Stomach (tissue), 9 donors: ENCODE measurements around the gene ATCAY. TPM values are rescaled to one million over a fixed set of nuclear protein-coding genes. Genes with fewer than 3 reads are reported as not detected.
"Not testable (repeated sequence)": the region's sequence is repeated elsewhere in the genome, so short reads cannot be mapped to it uniquely, and the experiment has no call there.

Experiments
- DNase-seq, 2 donors: peaks; one replicate each; pipeline versions ENCODE4 v3.0.0 to v3.0.0-alpha.2; 2013 to 2019
- H3K27ac ChIP-seq, 5 donors: fragments of 200-600 bp in 4 of 5; sonication (generic) in 4 of 5; one replicate each; pipeline ENCODE4 v1.5.1; 2013 to 2019; ENCODE audit warnings: mild to moderate bottlenecking in 1 of 5, moderate library complexity in 1 of 5
- H3K27me3 ChIP-seq, 3 donors: fragments of 200-600 bp; sonication (generic); one replicate each; pipeline ENCODE4 v1.5.1; 2017 to 2019; ENCODE audit warnings: mixed run types in 1 of 3
- H3K36me3 ChIP-seq, 4 donors: fragments of 200-600 bp; sonication (generic); 1 replicate in 3 of 4; 2 replicates in 1 of 4; pipeline ENCODE4 v1.5.1; 2016 to 2019
- H3K4me1 ChIP-seq, 4 donors: fragments of 200-600 bp; sonication (generic); one replicate each; pipeline ENCODE4 v1.5.1; 2016 to 2019
- H3K4me3 ChIP-seq, 4 donors: fragments of 200-600 bp; sonication (generic) in 3 of 4; one replicate each; pipeline ENCODE4 v1.5.1; 2016 to 2019; ENCODE audit warnings: mild to moderate bottlenecking in 1 of 4
- H3K9me3 ChIP-seq, 4 donors: fragments of 200-600 bp; sonication (generic); one replicate each; pipeline ENCODE4 v1.5.1; 2016 to 2019
- EP300 ChIP-seq: sonication (generic); formaldehyde crosslinking; IDR thresholded peaks from one replicate; pipeline ENCODE4 v1.6.1; 2017; ENCODE audit warnings: antibody characterized with exemption
- POLR2A ChIP-seq, 4 donors: fragments of 450-650 bp; IDR thresholded peaks; one replicate each; pipeline ENCODE4 v1.6.1; 2016; ENCODE audit warnings: antibody characterized with exemption in 4 of 4, control low read depth in 2 of 4, mild to moderate bottlenecking in 1 of 4, moderate library complexity in 1 of 4
- POLR2AphosphoS5 ChIP-seq, 3 donors: sonication (generic); formaldehyde crosslinking; IDR thresholded peaks; one replicate each; pipeline ENCODE4 v1.6.1; 2016; ENCODE audit warnings: antibody characterized with exemption in 3 of 3
- WGBS, 5 donors: extraction: QIAGEN DNeasy Blood & Tissue Kit in 3 of 5; methylation state at CpG; one replicate each; pipeline versions ENCODE4 v1.1.5 to v1.1.7; 2013 to 2018; 5-methylcytosine and 5-hydroxymethylcytosine counted together
- intact Hi-C: fragments of 100-400 bp; cut with DNase I; formaldehyde crosslinking; loops from one replicate; pipeline ENCODE4 v1.15.1; 2023; ENCODE audit warnings: low total_unique reads
- polyA plus RNA-seq, 3 donors: library from polyadenylated mRNA; stranded (reverse); fragments of 200-250 nt; gene quantifications; one replicate each; pipeline ENCODE4 v1.2.3, GENCODE V29; 2013
- total RNA-seq, 5 donors: library from RNA; depleted of rRNA; stranded (reverse); fragments of >200 nt; gene quantifications; one replicate each; pipeline versions ENCODE4 v1.1.0 to v1.2.3, GENCODE V29; 2014 to 2016
- TF ChIP-seq, protein P1 (sequence below), 7 experiments: fragments of 450-650 bp in 4 of 7; fragments of 200-600 bp in 3 of 7; sonication (generic) in 3 of 7; IDR thresholded peaks; one replicate each; pipeline ENCODE4 v1.5.1; 2016 to 2019; ENCODE audit warnings: antibody characterized with exemption in 7 of 7, control low read depth in 2 of 7, mild to moderate bottlenecking in 1 of 7
- donor health status: healthy with polysubstance abuse.
- donor health status: Bipolar disorder and iron deficiency.
- donor health status: healthy.

ATCAY gene
- total and polyA plus RNA-seq, 8 donors: 0.25 to 0.92 (median 0.81) TPM; not detected in 4

DNA sequence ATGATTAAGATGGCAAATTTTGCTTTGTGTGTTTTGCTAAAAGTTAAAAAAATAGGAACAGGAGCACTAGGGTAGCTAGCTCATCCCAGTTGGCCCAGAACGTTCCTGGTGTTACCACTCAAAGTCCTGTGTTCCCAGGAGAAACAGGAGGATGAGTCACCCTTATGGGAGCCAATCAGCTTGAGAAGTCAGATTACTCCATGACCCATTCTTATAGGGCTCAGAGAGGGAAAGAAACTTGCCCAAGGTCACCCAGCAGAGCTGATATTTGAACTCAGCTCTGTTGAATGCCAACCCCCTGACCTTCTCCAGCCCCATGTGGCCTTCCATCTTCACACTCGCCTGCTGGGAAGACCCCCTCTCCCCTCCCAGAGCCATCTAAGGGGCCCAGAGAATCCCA lies 65.4 kb downstream of the ATCAY start:
- TF ChIP-seq POLR2AphosphoS5 (IDR thresholded peaks at IDR 0.05) (no peak), EP300 (no peak), POLR2A (IDR thresholded peaks at IDR 0.05) (no peak)
- TF ChIP-seq, protein P1, sequence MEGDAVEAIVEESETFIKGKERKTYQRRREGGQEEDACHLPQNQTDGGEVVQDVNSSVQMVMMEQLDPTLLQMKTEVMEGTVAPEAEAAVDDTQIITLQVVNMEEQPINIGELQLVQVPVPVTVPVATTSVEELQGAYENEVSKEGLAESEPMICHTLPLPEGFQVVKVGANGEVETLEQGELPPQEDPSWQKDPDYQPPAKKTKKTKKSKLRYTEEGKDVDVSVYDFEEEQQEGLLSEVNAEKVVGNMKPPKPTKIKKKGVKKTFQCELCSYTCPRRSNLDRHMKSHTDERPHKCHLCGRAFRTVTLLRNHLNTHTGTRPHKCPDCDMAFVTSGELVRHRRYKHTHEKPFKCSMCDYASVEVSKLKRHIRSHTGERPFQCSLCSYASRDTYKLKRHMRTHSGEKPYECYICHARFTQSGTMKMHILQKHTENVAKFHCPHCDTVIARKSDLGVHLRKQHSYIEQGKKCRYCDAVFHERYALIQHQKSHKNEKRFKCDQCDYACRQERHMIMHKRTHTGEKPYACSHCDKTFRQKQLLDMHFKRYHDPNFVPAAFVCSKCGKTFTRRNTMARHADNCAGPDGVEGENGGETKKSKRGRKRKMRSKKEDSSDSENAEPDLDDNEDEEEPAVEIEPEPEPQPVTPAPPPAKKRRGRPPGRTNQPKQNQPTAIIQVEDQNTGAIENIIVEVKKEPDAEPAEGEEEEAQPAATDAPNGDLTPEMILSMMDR (IDR thresholded peaks at IDR 0.05): no peak
- Histone ChIP-seq H3K36me3 (no peaks in the 10 kb centered on the region), H3K4me3 (no peak overlapping the region), H3K27me3 (no peaks in the 10 kb centered on the region), H3K4me1 (peaks cover 3 to 11% (median 10%) of the 10 kb centered on the region in 4 donors), H3K9me3 (no peaks in the 10 kb centered on the region), H3K27ac (no peak overlapping the region)
- intact Hi-C loops: no loop called here
- no peak for DNase-seq
- WGBS, 5 donors: 31 to 50% (median 44%) methylated on average over 2 of the region's 2 CpGs

DNA sequence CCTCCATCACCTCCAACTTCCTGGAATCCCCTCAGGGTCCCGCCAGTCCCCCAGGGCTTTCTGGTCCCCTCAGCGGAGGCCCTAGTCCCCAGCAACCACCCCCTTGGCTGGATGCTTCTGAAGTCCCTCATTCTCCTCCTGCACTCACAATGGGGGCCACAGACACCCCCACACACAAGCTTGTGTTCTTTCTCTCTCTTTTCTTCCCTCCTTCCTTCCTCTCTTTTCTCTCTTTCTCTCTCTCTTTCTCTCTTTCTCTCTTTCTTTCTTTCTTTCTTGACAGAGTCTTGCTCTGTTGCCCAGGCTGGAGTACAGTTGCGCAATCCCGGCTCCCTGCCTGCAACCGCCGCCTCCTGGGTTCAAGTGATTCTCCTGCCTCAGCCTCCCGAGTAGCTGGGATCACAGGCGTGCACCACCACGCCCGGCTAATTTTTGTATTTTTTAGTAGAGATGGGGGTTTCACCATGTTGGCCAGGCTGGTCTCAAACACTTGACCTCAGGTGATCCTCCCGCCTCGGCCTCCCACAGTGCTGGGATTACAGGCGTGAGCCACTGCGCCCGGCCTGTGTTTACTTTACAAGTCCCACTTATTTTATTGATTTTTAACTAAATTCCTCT lies 66.9 kb downstream of the ATCAY start:
- peaks cover 10 to 26% (median 21%) of the 10 kb centered on the region in 4 donors for H3K4me1 ChIP-seq
- H3K36me3 ChIP-seq, H3K4me3 ChIP-seq, H3K27ac ChIP-seq, H3K27me3 ChIP-seq, intact Hi-C loops, DNase-seq, H3K9me3 ChIP-seq: not testable (repeated sequence)
- WGBS, 5 donors: 76 to 84% (median 80%) methylated on average over 15 of the region's 15 CpGs

DNA sequence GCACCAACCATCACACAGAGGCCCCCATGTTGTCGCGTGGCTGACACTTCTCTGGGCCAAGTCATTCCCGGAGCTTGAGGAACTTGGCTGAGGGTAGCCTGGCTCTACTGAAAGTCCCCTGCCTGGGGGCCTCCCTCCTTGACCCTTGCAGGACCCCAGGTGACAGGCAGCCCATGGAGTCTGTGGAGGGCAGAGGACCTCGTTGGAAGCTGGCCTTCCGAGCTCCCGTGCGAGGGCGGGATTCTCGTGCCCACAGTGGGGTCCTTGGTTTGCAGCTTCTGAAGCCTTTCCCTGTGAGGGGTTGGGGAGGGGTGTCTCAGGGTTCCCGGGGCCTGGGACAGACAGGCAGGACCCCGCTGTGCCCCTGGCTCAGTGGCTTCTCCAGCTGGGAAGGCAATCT lies 68.8 kb downstream of the ATCAY start:
- Histone ChIP-seq H3K4me1 (peaks cover 10 to 43% (median 30%) of the 10 kb centered on the region in 4 donors), H3K36me3 (no peaks in the 10 kb centered on the region), H3K27ac (peak overlapping the region in 1 of 5 donors; percentile 82), H3K4me3 (no peak overlapping the region), H3K9me3 (no peaks in the 10 kb centered on the region), H3K27me3 (no peaks in the 10 kb centered on the region)
- no peak for DNase-seq
- intact Hi-C loops: no loop called here
- WGBS, 5 donors: 65 to 94% (median 83%) methylated on average over 6 to 11 of the region's 11 CpGs
- TF ChIP-seq EP300: no peak
- TF ChIP-seq, protein P1 (IDR thresholded peaks at IDR 0.05): no peak
- TF ChIP-seq POLR2AphosphoS5 (IDR thresholded peaks at IDR 0.05): no peak
- no peak for TF ChIP-seq POLR2A (IDR thresholded peaks at IDR 0.05)

DNA sequence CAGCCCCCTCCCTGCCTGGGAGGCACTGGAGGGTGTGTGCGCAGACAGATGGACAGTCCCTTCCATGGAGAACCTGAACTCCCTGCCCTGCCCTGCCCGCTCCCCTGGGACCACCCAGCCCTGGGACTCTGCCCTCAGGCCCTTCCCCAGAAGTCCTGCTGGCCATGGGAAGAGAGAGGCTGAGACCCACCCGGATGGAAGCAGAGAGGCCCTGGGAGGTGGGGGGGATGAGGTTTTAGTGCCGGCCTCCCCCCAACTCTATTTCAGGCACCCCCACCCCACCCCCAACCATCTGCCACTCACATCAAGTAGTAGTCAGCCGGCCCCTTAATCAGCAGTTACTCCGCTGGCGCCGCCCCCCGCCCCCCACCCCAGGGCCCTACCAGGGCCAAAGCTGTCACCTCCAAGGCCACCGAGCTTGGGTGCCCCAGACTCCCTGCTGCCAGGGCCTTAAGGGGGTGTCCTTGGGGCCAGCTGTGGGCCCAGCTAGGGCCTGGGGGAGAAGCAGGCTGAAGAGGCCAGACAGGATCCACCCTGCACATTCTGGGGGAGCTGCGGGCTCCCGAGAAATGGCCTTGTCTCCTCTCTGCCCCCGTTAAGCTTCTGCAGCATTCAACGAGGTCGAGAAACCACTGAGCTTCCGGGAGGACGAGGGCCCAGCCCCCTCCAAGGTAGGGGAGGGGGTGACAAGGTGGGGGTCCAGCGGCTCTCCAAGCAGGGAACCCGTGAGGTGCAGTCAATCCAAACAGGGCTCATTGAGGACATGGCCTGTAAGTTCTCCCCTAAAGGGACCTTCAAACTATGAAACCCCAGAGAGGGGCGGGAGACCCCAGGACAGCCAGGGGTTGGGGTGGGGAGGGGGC lies 69.7 kb downstream of the ATCAY start:
- peak overlapping the region in 2 of 4 donors; percentile 12 to 19 for H3K4me3 ChIP-seq
- WGBS, 5 donors: 48 to 65% (median 53%) methylated on average over 7 to 20 of the region's 20 CpGs
- no peaks in the 10 kb centered on the region for H3K9me3 ChIP-seq
- H3K27ac ChIP-seq: peak overlapping the region in 4 of 5 donors; percentile 32 to 82 (median 74)
- H3K4me1 ChIP-seq: peaks cover 10 to 43% (median 30%) of the 10 kb centered on the region in 4 donors
- DNase-seq: no peak
- no peak for TF ChIP-seq POLR2A (IDR thresholded peaks at IDR 0.05)
- TF ChIP-seq, protein P1 (IDR thresholded peaks at IDR 0.05): no peak
- no peak for TF ChIP-seq EP300
- TF ChIP-seq POLR2AphosphoS5 (IDR thresholded peaks at IDR 0.05): no peak
- no peaks in the 10 kb centered on the region for H3K27me3 ChIP-seq
- peaks cover 0 to 3% (median 0%) of the 10 kb centered on the region in 4 donors for H3K36me3 ChIP-seq
- intact Hi-C loops: no loop called here
